Gastrocnemius medialis (tissue), 4 donors: ENCODE results near the gene LIFR. TPM values are rescaled to one million over a fixed set of nuclear protein-coding genes. Genes with fewer than 3 reads are reported as not detected.
A peak's percentile ranks its signal among the peaks of the same experiment; 100 is the strongest.

Experiments used
- ATAC-seq, 2 donors: fragments of 150-250 bp; one replicate each; pipeline ENCODE4 v1.9.1; 2016
- DNase-seq, 2 donors: peaks; one replicate each; pipeline ENCODE4 v3.0.0-alpha.2; 2019
- H3K27ac ChIP-seq, 4 donors: fragments of 200-600 bp; sonication (generic); 1 replicate in 1 of 4; 2 replicates in 3 of 4; pipeline ENCODE4 v1.5.1; 2016 to 2018; ENCODE audit warnings: mild to moderate bottlenecking in 2 of 4, moderate library complexity in 1 of 4
- H3K27me3 ChIP-seq, 3 donors: fragments of 200-600 bp; sonication (generic) in 2 of 3; 1 replicate in 1 of 3; 2 replicates in 2 of 3; pipeline versions ENCODE4 v1.5.1 to v1.6.0; 2016 to 2019; ENCODE audit warnings: mild to moderate bottlenecking in 1 of 3, moderate library complexity in 1 of 3
- H3K36me3 ChIP-seq, 2 donors: fragments of 200-600 bp; sonication (generic) in 1 of 2; one replicate each; pipeline ENCODE4 v1.5.1; 2017 to 2018
- H3K4me1 ChIP-seq, 2 donors: fragments of 200-600 bp; sonication (generic) in 1 of 2; one replicate each; pipeline ENCODE4 v1.5.1; 2016 to 2017; ENCODE audit warnings: mild to moderate bottlenecking in 2 of 2
- H3K4me3 ChIP-seq, 4 donors: fragments of 200-600 bp; sonication (generic) in 3 of 4; 1 replicate in 1 of 4; 2 replicates in 3 of 4; pipeline ENCODE4 v1.5.1; 2016 to 2019; ENCODE audit warnings: mild to moderate bottlenecking in 2 of 4
- H3K9me3 ChIP-seq, 3 donors: fragments of 200-600 bp; sonication (generic) in 2 of 3; 1 replicate in 1 of 3; 2 replicates in 2 of 3; pipeline ENCODE4 v1.5.1; 2016 to 2019
- POLR2A ChIP-seq, 2 donors: fragments of 450-650 bp; IDR thresholded peaks; one replicate each; pipeline ENCODE4 v1.6.1; 2017; ENCODE audit warnings: antibody characterized with exemption in 2 of 2, mild to moderate bottlenecking in 2 of 2, moderate library complexity in 2 of 2
- in situ Hi-C, 4 donors: fragments of 200-750 bp; cut with MboI; loops; one replicate each; pipeline versions ENCODE4 v1.15.0 to v1.8.0; 2017; ENCODE audit warnings: low sequenced_read_pairs in 4 of 4
- intact Hi-C: fragments of 100-400 bp; cut with DNase I; formaldehyde crosslinking; loops from one replicate; pipeline ENCODE4 v1.15.1; 2023; ENCODE audit warnings: low total_unique reads
- total RNA-seq, 4 donors: library from RNA; depleted of rRNA; stranded (reverse); fragments of >200 nt; gene quantifications; one replicate each; pipeline versions ENCODE4 v1.1.0 to v1.2.3, GENCODE V29; 2016
- TF ChIP-seq, protein P1 (sequence below), 5 experiments: fragments of 450-650 bp in 3 of 5; fragments of 200-600 bp in 2 of 5; sonication (generic) in 2 of 5; IDR thresholded peaks in 4 of 5; conservative IDR thresholded peaks in 1 of 5; 1 replicate in 4 of 5; 2 replicates in 1 of 5; pipeline ENCODE4 v1.5.1; 2016 to 2019; ENCODE audit warnings: antibody characterized with exemption in 5 of 5, mild to moderate bottlenecking in 3 of 5, moderate library complexity in 3 of 5

LIFR gene
- total RNA-seq, 4 donors from 2014 or later, result 80.0 to 233 (median 89.5) TPM

DNA sequence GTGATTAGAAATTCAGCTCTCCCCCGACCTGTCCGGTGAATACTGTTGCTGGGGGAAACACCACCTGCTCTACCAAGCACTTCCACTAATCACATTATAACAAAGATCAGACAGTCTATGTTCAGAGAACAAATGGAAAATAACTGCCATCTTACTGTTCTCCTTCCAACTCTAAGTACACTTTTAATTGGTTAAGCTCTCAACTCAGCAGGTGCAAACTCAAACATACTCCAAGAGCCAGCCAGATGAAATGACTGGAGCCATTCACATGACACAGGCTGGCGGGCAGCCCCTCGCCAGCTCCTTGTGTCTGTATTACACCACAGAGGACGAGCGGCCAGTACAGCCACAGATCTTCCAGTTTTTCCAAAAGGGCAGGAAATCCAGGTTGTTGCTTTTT, 16.1 kb downstream of the LIFR start:
- peaks cover 91 to 94% of the 10 kb centered on the region in 2 donors for H3K4me1 ChIP-seq
- intact Hi-C loops, result loop anchor here (5.0 to 10.0 kb wide), 2 partner anchors 127 to 376 kb away; no protein-coding TSS in a partner anchor
- no peaks in the 10 kb centered on the region for H3K36me3 ChIP-seq
- peak; percentile 87 to 94 for ATAC-seq
- DNase-seq, result peak; percentile 81 to 90
- no peaks in the 10 kb centered on the region for H3K27me3 ChIP-seq
- TF ChIP-seq, protein P1, sequence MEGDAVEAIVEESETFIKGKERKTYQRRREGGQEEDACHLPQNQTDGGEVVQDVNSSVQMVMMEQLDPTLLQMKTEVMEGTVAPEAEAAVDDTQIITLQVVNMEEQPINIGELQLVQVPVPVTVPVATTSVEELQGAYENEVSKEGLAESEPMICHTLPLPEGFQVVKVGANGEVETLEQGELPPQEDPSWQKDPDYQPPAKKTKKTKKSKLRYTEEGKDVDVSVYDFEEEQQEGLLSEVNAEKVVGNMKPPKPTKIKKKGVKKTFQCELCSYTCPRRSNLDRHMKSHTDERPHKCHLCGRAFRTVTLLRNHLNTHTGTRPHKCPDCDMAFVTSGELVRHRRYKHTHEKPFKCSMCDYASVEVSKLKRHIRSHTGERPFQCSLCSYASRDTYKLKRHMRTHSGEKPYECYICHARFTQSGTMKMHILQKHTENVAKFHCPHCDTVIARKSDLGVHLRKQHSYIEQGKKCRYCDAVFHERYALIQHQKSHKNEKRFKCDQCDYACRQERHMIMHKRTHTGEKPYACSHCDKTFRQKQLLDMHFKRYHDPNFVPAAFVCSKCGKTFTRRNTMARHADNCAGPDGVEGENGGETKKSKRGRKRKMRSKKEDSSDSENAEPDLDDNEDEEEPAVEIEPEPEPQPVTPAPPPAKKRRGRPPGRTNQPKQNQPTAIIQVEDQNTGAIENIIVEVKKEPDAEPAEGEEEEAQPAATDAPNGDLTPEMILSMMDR (IDR thresholded peaks at IDR 0.05 in 4 of 5, conservative IDR thresholded peaks at IDR 0.05 in 1 of 5), result no peak
- peak; percentile 24 to 45 for TF ChIP-seq POLR2A (IDR thresholded peaks at IDR 0.05)
- peak overlapping the region; percentile 79 to 87 (median 85) for H3K27ac ChIP-seq
- H3K4me3 ChIP-seq, result peak overlapping the region; percentile 5 to 19 (median 11)
- in situ Hi-C loops, result loop anchor here in 2 of 4 donors (10.0 kb wide), 3 partner anchors 96 to 264 kb away; no protein-coding TSS in a partner anchor
- no peaks in the 10 kb centered on the region for H3K9me3 ChIP-seq

DNA sequence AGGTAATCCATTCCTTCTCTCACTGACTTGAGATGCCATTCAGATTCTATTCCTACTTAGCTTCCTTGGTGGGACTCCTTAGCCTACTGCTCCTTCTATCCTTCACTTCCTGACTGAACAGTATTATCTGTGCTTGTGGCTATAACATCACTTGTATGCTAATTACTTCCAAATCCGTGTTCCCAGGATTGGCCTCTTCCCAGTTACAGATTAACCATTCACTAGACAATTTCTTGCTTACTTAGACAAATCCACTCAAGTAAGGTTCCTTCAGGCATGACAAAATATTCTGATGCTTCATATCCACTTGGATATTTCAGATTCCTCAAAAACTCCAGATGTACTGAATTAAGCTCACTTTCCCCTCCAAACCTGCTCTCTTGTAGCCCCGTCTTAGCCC, 18.3 kb downstream of the LIFR start:
- H3K27ac ChIP-seq, result peak overlapping the region; percentile 15 to 87 (median 85)
- H3K9me3 ChIP-seq, result no peaks in the 10 kb centered on the region
- no peaks in the 10 kb centered on the region for H3K36me3 ChIP-seq
- ATAC-seq (no peak), DNase-seq (no peak)
- H3K4me3 ChIP-seq, result no peak overlapping the region
- no peaks in the 10 kb centered on the region for H3K27me3 ChIP-seq
- intact Hi-C loops (loop anchor here (5.0 kb wide), 1 partner anchor 696 kb away; the partner anchor contains the start of gene GDNF), in situ Hi-C loops (loop anchor here in 2 of 4 donors (10.0 kb wide), 2 partner anchors 57 to 93 kb away; no protein-coding TSS in a partner anchor)
- TF ChIP-seq, protein P1 (IDR thresholded peaks at IDR 0.05 in 4 of 5, conservative IDR thresholded peaks at IDR 0.05 in 1 of 5), result no peak
- no peak for TF ChIP-seq POLR2A (IDR thresholded peaks at IDR 0.05)
- peaks cover 94 to 97% of the 10 kb centered on the region in 2 donors for H3K4me1 ChIP-seq

DNA sequence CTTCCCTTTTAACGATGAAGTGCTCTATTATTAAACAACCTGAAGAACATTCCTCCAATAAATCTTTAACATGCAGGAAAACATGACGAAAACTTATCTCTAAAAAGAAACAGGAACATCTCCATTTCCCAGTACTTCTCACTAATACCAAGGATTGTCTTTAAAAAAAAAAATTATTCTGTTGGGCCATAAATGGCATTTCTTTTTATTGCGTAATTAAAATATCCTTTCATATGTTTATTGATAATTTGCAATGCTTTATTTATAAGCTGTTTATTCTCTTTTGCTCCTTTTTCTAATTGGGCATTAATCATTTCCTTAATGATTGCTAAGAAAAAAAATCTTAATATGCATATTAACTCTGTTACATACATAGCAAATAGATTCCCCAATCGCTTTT, 18.9 kb downstream of the LIFR start:
- Histone ChIP-seq H3K27me3 (no peaks in the 10 kb centered on the region), H3K9me3 (no peaks in the 10 kb centered on the region), H3K27ac (peak overlapping the region; percentile 79 to 87 (median 85)), H3K36me3 (no peaks in the 10 kb centered on the region), H3K4me3 (no peak overlapping the region), H3K4me1 (peaks cover 96 to 99% of the 10 kb centered on the region in 2 donors)
- intact Hi-C loops, result loop anchor here (5.0 kb wide), 1 partner anchor 695 kb away; the partner anchor contains the start of gene GDNF
- in situ Hi-C loops, result loop anchor here in 2 of 4 donors (10.0 kb wide), 2 partner anchors 57 to 93 kb away; no protein-coding TSS in a partner anchor
- no peak for ATAC-seq
- DNase-seq, result no peak
- TF ChIP-seq, protein P1 (IDR thresholded peaks at IDR 0.05 in 4 of 5, conservative IDR thresholded peaks at IDR 0.05 in 1 of 5), result no peak
- no peak for TF ChIP-seq POLR2A (IDR thresholded peaks at IDR 0.05)

DNA sequence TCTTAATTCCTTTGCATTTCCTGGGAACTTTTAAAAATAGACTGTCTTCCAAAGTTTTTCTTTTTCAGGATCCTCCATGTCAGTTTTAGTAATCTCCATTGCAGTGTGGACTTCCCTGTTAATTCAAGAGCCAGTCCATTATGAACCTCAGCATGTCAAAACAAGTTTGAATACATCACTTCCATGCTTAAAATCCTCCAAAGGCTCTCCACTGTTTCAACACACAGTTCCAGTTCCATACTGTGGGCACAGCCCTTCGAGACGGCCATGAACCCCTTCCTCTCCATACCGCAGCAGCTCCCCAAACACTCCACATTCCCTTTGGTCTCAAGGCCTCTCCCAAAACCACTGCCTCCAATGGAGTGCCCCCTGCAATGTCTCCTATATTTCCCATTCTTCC, 19.5 kb downstream of the LIFR start:
- H3K4me1 ChIP-seq, result peaks cover 96 to 99% of the 10 kb centered on the region in 2 donors
- H3K27me3 ChIP-seq, result no peaks in the 10 kb centered on the region
- no peak for DNase-seq
- intact Hi-C loops, result loop anchor here (5.0 kb wide), 1 partner anchor 695 kb away; the partner anchor contains the start of gene GDNF
- no peaks in the 10 kb centered on the region for H3K9me3 ChIP-seq
- in situ Hi-C loops, result loop anchor here in 2 of 4 donors (10.0 kb wide), 2 partner anchors 58 to 92 kb away; no protein-coding TSS in a partner anchor
- ATAC-seq, result no peak
- peak overlapping the region; percentile 79 to 87 (median 85) for H3K27ac ChIP-seq
- H3K4me3 ChIP-seq, result no peak overlapping the region
- TF ChIP-seq, protein P1 (IDR thresholded peaks at IDR 0.05 in 4 of 5, conservative IDR thresholded peaks at IDR 0.05 in 1 of 5), result no peak
- no peak for TF ChIP-seq POLR2A (IDR thresholded peaks at IDR 0.05)
- no peaks in the 10 kb centered on the region for H3K36me3 ChIP-seq
